Smooth muscle cell (in vitro differentiated cells): Measurements from ENCODE around the gene ELOVL2. TPM values are rescaled to one million over a fixed set of nuclear protein-coding genes. Genes with fewer than 3 reads are reported as not detected.

Experiments used
- DNase-seq: peaks from one replicate; lab custom pipeline; 2025; ENCODE audit not compliant: unreplicated experiment; lab: John Stamatoyannopoulos, UW
- H2AFZ ChIP-seq: fragments of 200-600 bp; sonication (generic); 2 replicates; pipeline ENCODE4 v1.6.0; 2016; ENCODE audit warnings: antibody characterized with exemption, low read depth, mild to moderate bottlenecking
- H3F3A ChIP-seq: fragments of 200-600 bp; sonication (generic); 2 replicates; pipeline ENCODE4 v1.6.0; 2017; ENCODE audit warnings: antibody characterized with exemption, low read depth
- H3K27ac ChIP-seq: fragments of 200-600 bp; sonication (generic); 2 replicates; pipeline ENCODE4 v1.5.1; 2016; ENCODE audit warnings: low read depth, mild to moderate bottlenecking
- H3K27me3 ChIP-seq: fragments of 200-600 bp; sonication (generic); 2 replicates; pipeline ENCODE4 v1.6.1; 2016; ENCODE audit warnings: low read depth, mild to moderate bottlenecking
- H3K36me3 ChIP-seq: fragments of 200-600 bp; sonication (generic); 2 replicates; pipeline ENCODE4 v1.5.1; 2016; ENCODE audit warnings: low read depth
- H3K4me1 ChIP-seq: fragments of 200-600 bp; sonication (generic); 2 replicates; pipeline ENCODE4 v1.5.1; 2016; ENCODE audit warnings: low read depth
- H3K4me2 ChIP-seq: fragments of 200-600 bp; sonication (generic); 2 replicates; pipeline ENCODE4 v1.6.0; 2016; ENCODE audit warnings: mild to moderate bottlenecking
- H3K4me3 ChIP-seq: fragments of 200-600 bp; sonication (generic); 2 replicates; pipeline ENCODE4 v1.5.1; 2016; ENCODE audit warnings: mild to moderate bottlenecking
- H3K79me2 ChIP-seq: fragments of 200-600 bp; sonication (generic); 2 replicates; pipeline ENCODE4 v1.6.0; 2016; ENCODE audit warnings: low read depth, mild to moderate bottlenecking
- H3K9ac ChIP-seq: fragments of 200-600 bp; sonication (generic); 2 replicates; pipeline ENCODE4 v1.6.0; 2016; ENCODE audit warnings: low read depth
- H3K9me3 ChIP-seq: fragments of 200-600 bp; sonication (generic); replicated peaks from 2 replicates; pipeline ENCODE4 v1.5.1; 2016; ENCODE audit warnings: low read depth
- H4K20me1 ChIP-seq: fragments of 200-600 bp; sonication (generic); 2 replicates; pipeline ENCODE4 v1.6.0; 2016; ENCODE audit warnings: low read depth
- WGBS: methylation state at CpG from one replicate; pipeline ENCODE4 v1.1.7; 2016; ENCODE audit warnings: low lambda C conversion rate; 5-methylcytosine and 5-hydroxymethylcytosine counted together
- polyA plus RNA-seq: library from polyadenylated mRNA; unstranded; fragments of >200 nt; fragmentation: Nextera tagmentation; extraction: Ambion mirVana; gene quantifications from 2 replicates; pipeline ENCODE4 v1.2.1, GENCODE V29; 2016
- total RNA-seq: library from RNA; depleted of rRNA; stranded (reverse); fragments of >200 nt; gene quantifications from 2 replicates; pipeline ENCODE4 v1.2.3, GENCODE V29; 2014
- TF ChIP-seq, protein P1 (sequence below): fragments of 200-600 bp; sonication (generic); IDR thresholded peaks from 2 replicates; pipeline ENCODE4 v1.5.1; 2017; ENCODE audit warnings: borderline replicate concordance, mild to moderate bottlenecking, antibody characterized with exemption; ENCODE audit not compliant: insufficient read depth, poor library complexity, severe bottlenecking

Gene ELOVL2
- total and polyA plus RNA-seq, 2 experiments from 2014 or later: 15.9 to 28.9 TPM

GRCh38 chr6:11039040-11039439, 5.1 kb downstream of the ELOVL2 start:
- Histone ChIP-seq H3K4me1 (peaks cover 32% of the 10 kb centered on the region), H3K27me3 (no peaks in the 10 kb centered on the region), H2AFZ (no peak overlapping the region), H3K79me2 (peaks cover 24% of the 10 kb centered on the region), H3K27ac (no peak overlapping the region), H3F3A (peaks cover 4% of the 10 kb centered on the region), H3K4me2 (peak overlapping the region; percentile 22), H3K36me3 (no peaks in the 10 kb centered on the region), H4K20me1 (no peaks in the 10 kb centered on the region), H3K4me3 (no peak overlapping the region), H3K9me3 (no peaks in the 10 kb centered on the region), H3K9ac (no peak overlapping the region)
- TF ChIP-seq, protein P1, sequence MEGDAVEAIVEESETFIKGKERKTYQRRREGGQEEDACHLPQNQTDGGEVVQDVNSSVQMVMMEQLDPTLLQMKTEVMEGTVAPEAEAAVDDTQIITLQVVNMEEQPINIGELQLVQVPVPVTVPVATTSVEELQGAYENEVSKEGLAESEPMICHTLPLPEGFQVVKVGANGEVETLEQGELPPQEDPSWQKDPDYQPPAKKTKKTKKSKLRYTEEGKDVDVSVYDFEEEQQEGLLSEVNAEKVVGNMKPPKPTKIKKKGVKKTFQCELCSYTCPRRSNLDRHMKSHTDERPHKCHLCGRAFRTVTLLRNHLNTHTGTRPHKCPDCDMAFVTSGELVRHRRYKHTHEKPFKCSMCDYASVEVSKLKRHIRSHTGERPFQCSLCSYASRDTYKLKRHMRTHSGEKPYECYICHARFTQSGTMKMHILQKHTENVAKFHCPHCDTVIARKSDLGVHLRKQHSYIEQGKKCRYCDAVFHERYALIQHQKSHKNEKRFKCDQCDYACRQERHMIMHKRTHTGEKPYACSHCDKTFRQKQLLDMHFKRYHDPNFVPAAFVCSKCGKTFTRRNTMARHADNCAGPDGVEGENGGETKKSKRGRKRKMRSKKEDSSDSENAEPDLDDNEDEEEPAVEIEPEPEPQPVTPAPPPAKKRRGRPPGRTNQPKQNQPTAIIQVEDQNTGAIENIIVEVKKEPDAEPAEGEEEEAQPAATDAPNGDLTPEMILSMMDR: no peak
- no peak for DNase-seq
- 76% methylated on average over 1 of the region's 1 CpG for WGBS

- Histone ChIP-seq H3F3A (no peaks in the 10 kb centered on the region), H3K4me3 (no peak overlapping the region), H3K36me3 (no peaks in the 10 kb centered on the region), H2AFZ (peak overlapping the region; percentile 26), H3K4me1 (peaks cover 25% of the 10 kb centered on the region), H3K4me2 (no peak overlapping the region), H3K79me2 (peaks cover 17% of the 10 kb centered on the region), H3K27me3 (no peaks in the 10 kb centered on the region), H3K9me3 (no peaks in the 10 kb centered on the region), H4K20me1 (no peaks in the 10 kb centered on the region), H3K9ac (no peak overlapping the region), H3K27ac (peak overlapping the region; percentile 49)
- no peak for DNase-seq
- 63% methylated on average over 2 of the region's 2 CpGs for WGBS
- TF ChIP-seq, protein P1: no peak
Observed at GRCh38 chr6:11036977-11037430, 7.1 kb downstream of the ELOVL2 start.

DNA sequence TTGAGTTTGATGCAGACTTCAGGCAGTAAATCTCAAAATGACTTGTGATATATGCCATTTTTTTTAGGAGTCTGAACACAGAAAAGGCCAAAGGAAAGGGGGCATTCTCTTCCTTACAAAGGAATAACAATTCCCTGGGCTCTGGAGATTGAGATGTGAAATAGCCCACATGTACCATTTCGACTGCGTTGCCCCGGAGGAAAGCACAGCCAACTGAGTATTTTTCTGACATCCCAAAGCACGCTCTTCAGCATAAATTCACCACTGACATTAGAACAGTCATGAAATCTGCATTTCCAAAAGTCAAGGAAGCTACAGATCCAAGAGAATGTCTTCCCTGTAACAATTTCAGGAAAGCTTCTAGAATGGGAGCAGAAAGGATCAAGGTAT, 7.8 kb downstream of the ELOVL2 start:
- TF ChIP-seq, protein P1: no peak
- Histone ChIP-seq H3F3A (no peaks in the 10 kb centered on the region), H3K27ac (peak overlapping the region; percentile 49), H3K4me1 (peaks cover 25% of the 10 kb centered on the region), H3K79me2 (peaks cover 13% of the 10 kb centered on the region), H3K27me3 (no peaks in the 10 kb centered on the region), H3K9me3 (no peaks in the 10 kb centered on the region), H3K36me3 (no peaks in the 10 kb centered on the region), H3K4me3 (no peak overlapping the region), H4K20me1 (no peaks in the 10 kb centered on the region), H3K9ac (no peak overlapping the region), H2AFZ (peak overlapping the region; percentile 26), H3K4me2 (peak overlapping the region; percentile 48)
- no peak for DNase-seq
- 71% methylated on average over 4 of the region's 4 CpGs for WGBS

GRCh38 chr6:11035616-11036350, 8.3 kb downstream of the ELOVL2 start:
- Histone ChIP-seq H3K9ac (no peak overlapping the region), H3K27ac (peak overlapping the region; percentile 49), H3K79me2 (peaks cover 19% of the 10 kb centered on the region), H3K4me2 (peak overlapping the region; percentile 5), H3F3A (no peaks in the 10 kb centered on the region), H3K36me3 (no peaks in the 10 kb centered on the region), H3K27me3 (no peaks in the 10 kb centered on the region), H3K4me1 (peaks cover 25% of the 10 kb centered on the region), H2AFZ (peak overlapping the region; percentile 26), H4K20me1 (no peaks in the 10 kb centered on the region), H3K4me3 (no peak overlapping the region), H3K9me3 (no peaks in the 10 kb centered on the region)
- 55% methylated on average over 7 of the region's 7 CpGs for WGBS
- DNase-seq: no peak
- TF ChIP-seq, protein P1: no peak
